Left renal pelvis (tissue), 4 donors: ENCODE data around the gene TRMT2A. TPM values are rescaled to one million over a fixed set of nuclear protein-coding genes. Genes with fewer than 3 reads are reported as not detected.
A peak's percentile ranks its signal among the peaks of the same experiment; 100 is the strongest.
"Not testable (repeated sequence)": the region's sequence is repeated elsewhere in the genome, so short reads cannot be mapped to it uniquely, and the experiment has no call there.

Source experiments
- DNase-seq, 4 donors: peaks; one replicate each; pipeline ENCODE4 v3.0.0-alpha.2; 2013; ENCODE audit warnings: low read depth in 4 of 4, low spot score in 3 of 4
- polyA plus RNA-seq, 4 donors: library from polyadenylated mRNA; unstranded; fragments of 120-200 nt; gene quantifications; one replicate each; pipeline ENCODE4 v1.2.1, GENCODE V29; 2013; ENCODE audit not compliant: insufficient read length in 4 of 4

TRMT2A gene
- 10 to 100 TPM; 38.5 to 65.0 (median 42.5) TPM for polyA plus RNA-seq

GRCh38 chr22:20116951-20117632, at the start of gene TRMT2A:
TSS of gene TRMT2A (minus strand) at chr22:20117226. CDS start at chr22:20116906, 320 bp downstream.
- peak; percentile 91 to 97 (median 97) for DNase-seq

DNA sequence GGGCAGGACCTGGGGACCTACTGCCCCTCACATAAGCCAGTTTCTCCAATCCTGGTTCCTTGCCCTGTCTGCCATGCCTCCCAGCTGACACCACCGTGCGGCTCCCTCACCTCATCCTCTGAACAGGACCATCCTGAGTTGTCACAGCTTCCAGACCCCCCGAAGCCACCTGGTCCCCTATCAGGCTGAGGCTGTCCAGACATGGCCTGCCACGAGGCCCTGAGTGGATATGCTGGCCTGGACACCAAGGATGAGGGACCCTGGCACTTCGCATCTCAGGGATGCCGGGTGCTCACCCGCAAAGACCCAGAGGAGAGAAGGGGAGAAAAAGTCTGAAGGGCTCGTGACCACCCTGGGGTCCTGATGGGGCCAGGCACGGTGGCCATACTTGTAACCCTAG, 49.7 kb upstream of the TRMT2A start:
- DNase-seq = no peak

GRCh38 chr22:20165913-20166312, 48.9 kb upstream of the TRMT2A start:
- no peak for DNase-seq

- DNase-seq = no peak
Observed at GRCh38 chr22:20165421-20165820, 48.4 kb upstream of the TRMT2A start.

DNA sequence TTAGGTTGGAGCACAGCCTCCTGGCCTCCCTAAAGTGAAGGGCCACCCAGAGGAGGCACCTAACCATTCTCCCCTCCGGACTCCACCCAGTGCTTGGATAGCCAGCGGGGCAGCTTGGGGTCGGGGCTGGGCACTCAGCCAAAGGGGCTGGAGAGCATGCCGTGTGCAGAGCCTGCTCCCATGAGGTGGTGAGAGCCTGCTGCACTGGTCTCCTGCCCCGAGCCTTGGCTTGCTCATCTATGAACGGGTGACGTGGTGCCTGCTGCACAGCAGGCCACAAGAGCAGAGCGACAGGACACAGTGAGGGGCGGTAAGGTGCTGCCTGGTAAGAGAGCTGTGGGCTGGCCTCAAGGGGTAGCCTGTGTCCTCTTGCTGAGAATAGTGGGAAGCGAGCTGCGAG, 47.8 kb upstream of the TRMT2A start:
- no peak for DNase-seq

DNA sequence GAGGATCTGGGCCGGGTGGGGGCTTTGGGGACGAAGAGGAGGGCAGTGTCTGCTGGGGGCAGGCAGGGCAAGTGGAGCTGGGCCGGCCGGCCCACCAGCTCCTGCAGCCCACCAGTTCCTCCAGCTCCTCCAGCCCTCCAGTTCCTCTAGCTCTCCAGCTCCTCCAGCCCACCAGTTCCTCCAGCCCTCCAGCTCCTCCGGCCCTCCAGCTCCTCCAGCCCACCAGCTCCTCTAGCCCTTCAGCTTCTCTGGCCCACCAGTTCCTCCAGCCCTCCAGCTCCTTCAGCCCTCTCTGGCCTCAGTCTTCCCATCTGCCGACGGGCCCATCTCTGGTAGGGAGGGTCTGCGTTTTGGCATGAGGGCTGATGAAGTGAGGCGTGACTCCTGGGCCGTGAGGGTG, 43.0 kb upstream of the TRMT2A start:
- no peak for DNase-seq

DNA sequence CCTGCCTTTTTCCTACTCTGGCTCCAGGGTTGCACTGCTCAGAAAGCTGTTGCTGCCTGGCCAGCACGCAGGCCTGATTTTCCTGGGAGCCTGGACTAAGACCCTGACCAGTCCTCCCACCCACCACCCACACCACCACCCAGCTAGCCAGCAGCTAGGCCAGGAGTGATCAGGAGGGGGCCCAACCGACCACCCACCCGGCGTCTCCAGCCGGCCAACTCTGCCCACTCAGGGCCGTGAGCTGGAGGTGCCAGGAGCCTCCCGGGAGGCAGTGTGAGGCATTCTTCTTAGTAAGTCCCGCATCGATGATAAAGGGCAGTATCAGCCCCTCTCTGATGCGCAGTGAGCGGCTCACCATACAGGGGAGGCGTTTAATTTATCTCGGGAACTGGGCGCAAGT, 42.5 kb upstream of the TRMT2A start:
- not testable (repeated sequence) for DNase-seq

- DNase-seq = no peak
Observed at GRCh38 chr22:20159076-20159475, 42.0 kb upstream of the TRMT2A start.

DNA sequence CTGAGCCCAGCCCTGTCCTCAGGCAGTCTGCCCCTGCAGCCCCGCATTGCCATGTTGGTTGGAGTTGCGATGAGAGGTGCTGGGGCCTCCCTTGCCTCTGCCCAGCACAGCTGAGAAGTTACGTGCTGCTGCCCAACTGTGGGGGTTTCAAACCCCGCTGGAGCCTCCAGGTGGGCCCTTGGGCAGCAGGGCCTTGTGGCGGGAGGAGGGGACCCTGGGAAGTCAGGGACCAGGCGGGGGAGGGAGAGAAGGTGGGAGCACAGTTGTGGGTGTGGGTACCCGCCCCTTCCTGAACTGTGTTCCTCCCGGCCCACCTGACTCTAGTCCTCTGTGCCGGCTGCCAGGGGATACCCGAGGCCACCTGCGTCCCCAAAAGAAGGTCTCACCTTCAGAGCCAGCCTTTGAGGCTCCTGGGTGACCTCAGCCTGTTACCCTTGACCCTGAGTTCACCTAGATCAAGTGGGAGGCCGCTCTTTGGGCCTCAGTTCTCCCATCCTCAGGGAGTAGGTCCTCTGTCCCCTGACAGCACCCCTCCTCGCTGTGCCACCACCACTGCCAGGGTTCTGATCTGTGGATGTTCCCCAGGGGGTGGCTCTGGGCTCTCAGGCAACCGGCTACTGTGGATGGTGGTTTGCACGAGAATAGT, 41.5 kb upstream of the TRMT2A start:
- DNase-seq = no peak

- DNase-seq = no peak
Observed at GRCh38 chr22:20157430-20158183, 40.6 kb upstream of the TRMT2A start.

GRCh38 chr22:20156611-20157429, 39.8 kb upstream of the TRMT2A start:
- peak; percentile 53 to 62 (median 60) for DNase-seq

DNA sequence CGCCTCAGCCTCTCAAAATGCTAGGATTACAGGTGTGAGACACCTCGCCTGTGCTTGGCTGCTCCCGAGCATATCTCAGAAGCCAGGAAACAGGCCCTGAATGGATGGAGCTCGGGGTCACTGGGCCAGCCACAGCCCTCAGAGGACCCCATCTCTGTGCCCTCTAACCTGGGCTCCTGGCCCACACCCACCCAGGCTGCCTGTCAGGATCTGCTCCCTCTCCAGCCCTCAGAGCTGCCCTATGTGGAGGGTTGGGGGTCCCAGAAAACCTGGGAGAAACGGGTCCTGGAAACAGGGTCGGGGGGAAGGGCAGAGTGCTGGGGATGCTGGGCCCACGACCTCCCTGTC, 39.0 kb upstream of the TRMT2A start:
- DNase-seq = no peak

GRCh38 chr22:20155330-20156041, 38.5 kb upstream of the TRMT2A start:
- no peak for DNase-seq

GRCh38 chr22:20154602-20155187, 37.7 kb upstream of the TRMT2A start:
- no peak for DNase-seq

- DNase-seq = no peak
Observed at GRCh38 chr22:20153945-20154344, 36.9 kb upstream of the TRMT2A start.

DNA sequence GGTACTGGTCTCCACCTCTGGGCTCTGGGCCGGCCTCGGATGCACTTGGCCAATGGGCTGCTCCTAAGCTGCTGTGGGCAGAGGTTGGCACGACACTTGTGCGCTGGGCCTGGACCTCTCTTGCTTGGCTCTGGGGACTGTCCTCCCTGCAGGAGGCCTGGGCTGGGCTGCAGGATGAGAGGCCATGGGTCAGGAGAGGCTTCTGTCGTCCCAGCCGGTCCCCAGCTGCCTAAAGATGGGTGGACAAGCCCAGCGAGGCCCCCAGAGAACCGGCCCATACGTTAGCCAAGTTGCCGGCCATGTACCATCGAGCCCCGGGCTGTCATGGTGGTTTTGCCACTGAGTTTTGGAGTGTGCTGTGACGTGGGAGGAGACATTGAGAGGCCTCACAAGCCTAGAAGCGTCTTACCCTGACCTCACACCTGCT, 35.5 kb upstream of the TRMT2A start:
- no peak for DNase-seq

GRCh38 chr22:20151276-20151588, 34.2 kb upstream of the TRMT2A start:
- DNase-seq = no peak

GRCh38 chr22:20150381-20151275, 33.6 kb upstream of the TRMT2A start, which contains the start of gene CCDC188:
TSS of gene CCDC188 (minus strand) at chr22:20151055. CDS start at chr22:20150986, 69 bp downstream.
- no peak for DNase-seq
